Peyer's patch (tissue), 4 donors: ENCODE results near the gene FOXO1. TPM values are rescaled to one million over a fixed set of nuclear protein-coding genes. Genes with fewer than 3 reads are reported as not detected.

Source experiments
- DNase-seq, 3 donors: peaks; one replicate each; pipeline ENCODE4 v3.0.0-alpha.2; 2017 to 2019
- H3K27ac ChIP-seq, 4 donors: fragments of 200-600 bp; sonication (generic); one replicate each; pipeline ENCODE4 v1.5.1; 2016 to 2019
- H3K27me3 ChIP-seq, 2 donors: fragments of 200-600 bp; sonication (generic); one replicate each; pipeline ENCODE4 v1.5.1; 2019
- H3K36me3 ChIP-seq, 3 donors: fragments of 200-600 bp; sonication (generic); one replicate each; pipeline ENCODE4 v1.5.1; 2016 to 2019
- H3K4me1 ChIP-seq, 4 donors: fragments of 200-600 bp; sonication (generic); one replicate each; pipeline ENCODE4 v1.5.1; 2016 to 2019
- H3K4me3 ChIP-seq, 4 donors: fragments of 200-600 bp; sonication (generic); 1 replicate in 3 of 4; 2 replicates in 1 of 4; pipeline ENCODE4 v1.5.1; 2016 to 2019; ENCODE audit warnings: mild to moderate bottlenecking in 1 of 4
- H3K9me3 ChIP-seq, 4 donors: fragments of 200-600 bp; sonication (generic); one replicate each; pipeline ENCODE4 v1.5.1; 2016 to 2019; ENCODE audit warnings: mild to moderate bottlenecking in 1 of 4
- POLR2A ChIP-seq, 2 donors: fragments of 450-650 bp; IDR thresholded peaks; one replicate each; pipeline ENCODE4 v1.5.1; 2017; ENCODE audit warnings: antibody characterized with exemption in 2 of 2, mild to moderate bottlenecking in 2 of 2, moderate library complexity in 2 of 2
- total RNA-seq, 4 donors: library from RNA; depleted of rRNA; stranded (reverse); fragments of >200 nt; gene quantifications; one replicate each; pipeline ENCODE4 v1.1.0, GENCODE V29; 2016
- TF ChIP-seq, protein P1 (sequence below), 6 experiments: fragments of 450-650 bp in 4 of 6; fragments of 200-600 bp in 2 of 6; sonication (generic) in 1 of 6; IDR thresholded peaks; one replicate each; pipeline ENCODE4 v1.5.1; 2017 to 2019; ENCODE audit warnings: antibody characterized with exemption in 6 of 6, mild to moderate bottlenecking in 3 of 6, moderate library complexity in 1 of 6

Gene FOXO1
- total RNA-seq, 4 donors from 2014 or later = 22.2 to 32.2 (median 26.8) TPM

DNA sequence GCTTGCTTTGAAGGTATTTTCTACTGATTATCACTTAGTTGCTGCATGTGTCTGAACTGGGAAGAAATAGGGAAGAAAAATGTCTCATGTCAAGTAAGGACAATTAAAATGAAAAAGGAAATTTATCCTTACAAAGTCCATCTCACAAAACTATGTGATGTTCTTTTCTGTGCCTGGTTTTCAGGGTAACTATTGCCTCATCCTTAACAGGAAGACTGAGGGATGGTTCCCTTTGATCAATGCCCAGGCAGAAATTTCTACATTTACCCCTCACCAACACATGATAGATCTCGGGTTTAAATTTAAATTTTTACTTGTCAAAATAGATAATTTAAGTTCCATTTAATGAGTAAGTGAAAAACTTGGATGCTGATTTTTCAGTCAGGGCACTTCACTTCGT is 3.9 kb upstream of the FOXO1 start:
- no peak for TF ChIP-seq POLR2A (IDR thresholded peaks at IDR 0.05)
- TF ChIP-seq, protein P1, sequence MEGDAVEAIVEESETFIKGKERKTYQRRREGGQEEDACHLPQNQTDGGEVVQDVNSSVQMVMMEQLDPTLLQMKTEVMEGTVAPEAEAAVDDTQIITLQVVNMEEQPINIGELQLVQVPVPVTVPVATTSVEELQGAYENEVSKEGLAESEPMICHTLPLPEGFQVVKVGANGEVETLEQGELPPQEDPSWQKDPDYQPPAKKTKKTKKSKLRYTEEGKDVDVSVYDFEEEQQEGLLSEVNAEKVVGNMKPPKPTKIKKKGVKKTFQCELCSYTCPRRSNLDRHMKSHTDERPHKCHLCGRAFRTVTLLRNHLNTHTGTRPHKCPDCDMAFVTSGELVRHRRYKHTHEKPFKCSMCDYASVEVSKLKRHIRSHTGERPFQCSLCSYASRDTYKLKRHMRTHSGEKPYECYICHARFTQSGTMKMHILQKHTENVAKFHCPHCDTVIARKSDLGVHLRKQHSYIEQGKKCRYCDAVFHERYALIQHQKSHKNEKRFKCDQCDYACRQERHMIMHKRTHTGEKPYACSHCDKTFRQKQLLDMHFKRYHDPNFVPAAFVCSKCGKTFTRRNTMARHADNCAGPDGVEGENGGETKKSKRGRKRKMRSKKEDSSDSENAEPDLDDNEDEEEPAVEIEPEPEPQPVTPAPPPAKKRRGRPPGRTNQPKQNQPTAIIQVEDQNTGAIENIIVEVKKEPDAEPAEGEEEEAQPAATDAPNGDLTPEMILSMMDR (IDR thresholded peaks at IDR 0.05) = no peak
- H3K9me3 ChIP-seq = no peaks in the 10 kb centered on the region
- DNase-seq = no peak
- no peaks in the 10 kb centered on the region for H3K36me3 ChIP-seq
- no peak overlapping the region for H3K27ac ChIP-seq
- peaks cover 0 to 11% (median 5%) of the 10 kb centered on the region in 4 donors for H3K4me1 ChIP-seq
- H3K4me3 ChIP-seq = no peak overlapping the region
- no peaks in the 10 kb centered on the region for H3K27me3 ChIP-seq

DNA sequence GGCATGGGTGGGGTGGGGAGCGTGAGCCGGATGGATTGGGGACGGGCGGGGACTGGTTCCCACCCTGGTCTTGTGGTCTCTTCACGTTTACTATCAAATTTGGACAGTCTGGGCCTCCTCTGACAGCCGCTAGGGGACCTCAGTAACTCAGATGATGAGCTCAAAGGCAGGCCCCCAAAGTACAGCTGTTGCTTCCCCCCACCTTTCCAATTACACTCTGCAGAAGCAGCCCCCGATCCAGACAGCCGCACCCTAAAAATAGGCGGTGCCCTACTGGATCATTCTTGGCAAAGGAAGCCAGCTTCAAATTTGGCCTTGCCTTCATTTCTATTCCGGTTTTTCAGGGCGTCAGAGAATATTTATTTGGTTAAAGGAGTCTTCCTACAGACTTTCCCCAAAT is 1.9 kb upstream of the FOXO1 start:
- no peak for TF ChIP-seq POLR2A (IDR thresholded peaks at IDR 0.05)
- TF ChIP-seq, protein P1 (IDR thresholded peaks at IDR 0.05) = peak; percentile 22 to 51 (median 44)
- Histone ChIP-seq H3K4me1 (peaks cover 0 to 15% (median 5%) of the 10 kb centered on the region in 4 donors), H3K36me3 (no peaks in the 10 kb centered on the region), H3K27ac (peak overlapping the region in 1 of 4 donors; percentile 98), H3K27me3 (no peaks in the 10 kb centered on the region), H3K9me3 (no peaks in the 10 kb centered on the region), H3K4me3 (no peak overlapping the region)
- DNase-seq = peak; percentile 54 to 75 (median 55)

DNA sequence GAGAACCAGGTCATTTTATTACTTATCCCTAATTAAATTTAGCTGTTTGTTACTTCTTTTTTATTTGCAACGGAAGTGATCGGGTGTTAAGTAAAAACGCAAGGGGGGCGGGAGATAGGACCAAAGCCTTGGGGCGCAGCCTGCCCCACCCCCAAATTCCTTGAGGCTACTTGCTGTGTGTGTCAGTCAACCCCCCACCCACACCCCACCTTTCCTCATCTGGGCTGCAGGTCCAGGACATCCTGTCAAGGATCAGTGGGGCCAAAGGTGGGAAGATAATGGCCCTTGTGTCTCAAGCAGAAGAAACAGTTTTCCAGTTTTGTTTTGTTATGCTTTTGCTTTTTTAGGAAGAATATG is 1.2 kb upstream of the FOXO1 start:
- DNase-seq = peak; percentile 33 to 73 (median 55)
- Histone ChIP-seq H3K4me1 (peaks cover 0 to 20% (median 5%) of the 10 kb centered on the region in 4 donors), H3K27me3 (no peaks in the 10 kb centered on the region), H3K4me3 (peak overlapping the region; percentile 81 to 98 (median 96)), H3K36me3 (no peaks in the 10 kb centered on the region), H3K9me3 (no peaks in the 10 kb centered on the region), H3K27ac (peak overlapping the region; percentile 97 to 100 (median 99))
- TF ChIP-seq POLR2A (IDR thresholded peaks at IDR 0.05) = no peak
- TF ChIP-seq, protein P1 (IDR thresholded peaks at IDR 0.05) = no peak

DNA sequence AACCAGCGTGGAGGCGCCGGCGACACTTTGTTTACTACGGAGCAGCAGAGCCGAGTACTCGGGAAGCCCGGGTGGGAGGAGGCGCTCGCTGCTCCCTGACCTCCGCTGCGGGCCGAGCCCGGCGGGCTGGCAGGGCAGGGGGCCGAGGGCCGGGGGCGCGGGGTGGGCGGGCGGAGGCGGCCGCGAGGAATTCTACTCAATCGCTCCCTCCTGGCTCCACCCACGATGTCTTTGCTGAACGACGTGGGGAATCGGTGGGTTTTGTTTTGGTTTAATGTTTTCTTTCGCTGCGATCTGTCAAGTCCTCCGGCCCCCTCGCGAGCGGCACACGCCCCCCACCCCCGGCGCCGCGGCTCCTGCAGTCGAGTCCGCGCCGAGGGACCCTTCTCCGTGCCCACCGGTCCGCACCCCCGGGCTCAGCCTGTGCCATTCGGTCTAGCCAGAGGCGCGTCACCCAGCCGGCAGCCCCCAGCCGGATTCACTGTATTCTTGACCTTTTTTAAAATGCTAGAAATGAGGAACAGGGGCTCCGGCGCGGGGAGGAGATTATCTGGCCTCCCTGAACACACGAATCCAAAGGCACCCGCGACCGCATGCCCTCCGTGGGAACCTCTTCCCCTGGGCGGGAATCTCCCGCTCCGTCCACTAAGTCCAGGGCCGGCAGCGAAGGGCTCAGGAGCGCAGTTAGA is 636 bp upstream of the FOXO1 start:
- Histone ChIP-seq H3K4me3 (peak overlapping the region; percentile 81 to 98 (median 96)), H3K27me3 (no peaks in the 10 kb centered on the region), H3K4me1 (peaks cover 0 to 18% (median 8%) of the 10 kb centered on the region in 4 donors), H3K36me3 (no peaks in the 10 kb centered on the region), H3K27ac (peak overlapping the region; percentile 97 to 100 (median 99)), H3K9me3 (no peaks in the 10 kb centered on the region)
- TF ChIP-seq POLR2A (IDR thresholded peaks at IDR 0.05) = no peak
- TF ChIP-seq, protein P1 (IDR thresholded peaks at IDR 0.05) = no peak
- peak; percentile 67 to 77 (median 68) for DNase-seq

DNA sequence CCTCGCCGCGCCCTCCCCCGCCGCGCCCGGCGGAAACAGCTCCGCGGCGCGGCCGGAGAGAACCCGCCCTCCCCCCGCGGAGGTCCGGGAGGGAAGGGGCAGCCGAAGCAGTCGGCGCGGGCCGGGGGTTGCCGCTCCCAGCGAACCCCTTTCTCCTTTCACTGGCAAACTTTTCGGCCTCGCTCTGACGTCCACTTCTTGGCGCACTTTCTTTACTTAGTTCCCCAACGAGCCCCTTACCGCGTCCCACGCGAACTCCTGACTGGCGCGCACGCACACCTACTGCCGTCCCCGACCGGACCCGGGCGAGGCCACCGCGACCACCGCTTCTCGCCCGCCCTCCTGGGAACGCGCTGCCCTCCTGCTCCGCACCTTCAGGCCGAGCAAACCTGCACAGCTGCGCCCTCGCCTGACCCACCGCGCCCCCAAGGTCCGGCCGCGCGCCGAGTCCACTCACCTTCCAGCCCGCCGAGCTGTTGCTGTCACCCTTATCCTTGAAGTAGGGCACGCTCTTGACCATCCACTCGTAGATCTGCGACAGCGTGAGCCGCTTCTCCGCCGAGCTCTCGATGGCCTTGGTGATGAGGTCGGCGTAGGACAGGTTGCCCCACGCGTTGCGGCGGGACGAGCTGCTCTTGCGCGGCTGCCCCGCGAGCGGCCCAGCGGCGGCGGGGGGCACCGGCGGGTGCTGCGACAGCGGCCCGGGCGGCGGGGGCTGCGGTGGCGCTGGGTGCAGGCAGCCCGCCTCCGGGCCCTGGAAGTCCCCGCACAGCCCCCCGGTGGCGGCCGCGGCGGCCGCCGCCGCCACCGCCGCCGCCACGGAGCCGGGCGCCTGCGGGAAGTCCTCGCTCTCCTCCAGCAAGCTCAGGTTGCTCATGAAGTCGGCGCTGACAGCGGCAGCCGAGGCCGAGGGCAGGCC is 1.1 kb downstream of the FOXO1 start:
- Histone ChIP-seq H3K27me3 (no peaks in the 10 kb centered on the region), H3K9me3 (no peaks in the 10 kb centered on the region), H3K4me1 (peaks cover 0 to 18% (median 8%) of the 10 kb centered on the region in 4 donors), H3K4me3 (peak overlapping the region; percentile 81 to 98 (median 96)), H3K36me3 (no peaks in the 10 kb centered on the region), H3K27ac (peak overlapping the region; percentile 97 to 100 (median 99))
- peak; percentile 40 to 72 (median 69) for DNase-seq
- TF ChIP-seq, protein P1 (IDR thresholded peaks at IDR 0.05) = no peak
- TF ChIP-seq POLR2A (IDR thresholded peaks at IDR 0.05) = no peak
